ENCODE measurements around the gene SARM1. TPM values are rescaled to one million over a fixed set of nuclear protein-coding genes. Genes with fewer than 3 reads are reported as not detected.

SARM1 gene
- total RNA-seq, 1 donor from 2014 or later = 12.8 TPM

DNA sequence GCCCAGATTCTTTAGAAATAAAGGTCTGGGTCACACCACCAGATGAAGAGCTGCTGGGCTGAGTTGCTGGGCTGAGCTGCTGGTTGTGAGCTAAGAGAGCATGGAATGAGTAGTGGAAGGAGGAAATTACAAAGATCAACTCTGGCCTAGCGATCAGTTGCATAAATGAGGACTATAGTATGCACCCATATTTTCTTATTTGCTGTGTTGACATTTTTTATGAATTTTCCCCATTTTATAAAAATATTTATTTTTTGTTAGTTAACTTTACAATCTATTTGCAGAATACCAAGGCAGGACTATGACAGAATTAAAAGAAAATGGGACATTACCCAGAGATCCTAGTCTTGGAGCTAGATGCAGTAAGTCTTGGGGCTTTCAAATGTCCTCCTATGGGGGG lies 78.4 kb downstream of the SARM1 start:
- Histone ChIP-seq H2AFZ (ENCODE audit: low read depth, low read length) (no peak overlapping the region), H3K36me3 (ENCODE audit: insufficient read depth, low read length) (no peaks in the 10 kb centered on the region), H3K9me3 (ENCODE audit: insufficient read depth, low read depth, low read length) (no peaks in the 10 kb centered on the region), H3K4me1 (ENCODE audit: insufficient read depth, low read length) (no peaks in the 10 kb centered on the region), H3K4me2 (ENCODE audit: low read length) (no peak overlapping the region), H3K27me3 (ENCODE audit: insufficient read depth, low read length) (no peaks in the 10 kb centered on the region), H3K27ac (ENCODE audit: low read depth, low read length) (no peak overlapping the region), H3K9ac (ENCODE audit: low read length) (no peak overlapping the region), H3K4me3 (ENCODE audit: insufficient read depth, low read depth, low read length) (no peak overlapping the region), H4K20me1 (ENCODE audit: insufficient read depth, low read length) (no peaks in the 10 kb centered on the region), H3K79me2 (ENCODE audit: insufficient read depth, low read length) (no peaks in the 10 kb centered on the region)
- peaks cover 16% of the 10 kb centered on the region for H3K27me3 Mint-ChIP-seq (ENCODE audit: low read depth, unreplicated experiment)
- TF ChIP-seq, protein P1, sequence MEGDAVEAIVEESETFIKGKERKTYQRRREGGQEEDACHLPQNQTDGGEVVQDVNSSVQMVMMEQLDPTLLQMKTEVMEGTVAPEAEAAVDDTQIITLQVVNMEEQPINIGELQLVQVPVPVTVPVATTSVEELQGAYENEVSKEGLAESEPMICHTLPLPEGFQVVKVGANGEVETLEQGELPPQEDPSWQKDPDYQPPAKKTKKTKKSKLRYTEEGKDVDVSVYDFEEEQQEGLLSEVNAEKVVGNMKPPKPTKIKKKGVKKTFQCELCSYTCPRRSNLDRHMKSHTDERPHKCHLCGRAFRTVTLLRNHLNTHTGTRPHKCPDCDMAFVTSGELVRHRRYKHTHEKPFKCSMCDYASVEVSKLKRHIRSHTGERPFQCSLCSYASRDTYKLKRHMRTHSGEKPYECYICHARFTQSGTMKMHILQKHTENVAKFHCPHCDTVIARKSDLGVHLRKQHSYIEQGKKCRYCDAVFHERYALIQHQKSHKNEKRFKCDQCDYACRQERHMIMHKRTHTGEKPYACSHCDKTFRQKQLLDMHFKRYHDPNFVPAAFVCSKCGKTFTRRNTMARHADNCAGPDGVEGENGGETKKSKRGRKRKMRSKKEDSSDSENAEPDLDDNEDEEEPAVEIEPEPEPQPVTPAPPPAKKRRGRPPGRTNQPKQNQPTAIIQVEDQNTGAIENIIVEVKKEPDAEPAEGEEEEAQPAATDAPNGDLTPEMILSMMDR (IDR thresholded peaks at IDR 0.05; ENCODE audit: insufficient read depth, low read depth, low read length) = no peak
- TF ChIP-seq EZH2 (IDR thresholded peaks at IDR 0.05; ENCODE audit: insufficient read depth, low read length) = no peak
- H3K36me3 Mint-ChIP-seq (ENCODE audit: low read depth, unreplicated experiment) = no peaks in the 10 kb centered on the region
- H3K27ac Mint-ChIP-seq (ENCODE audit: unreplicated experiment) = no peak overlapping the region
- H3K4me3 Mint-ChIP-seq (ENCODE audit: unreplicated experiment) = no peak overlapping the region
- H3K9me3 Mint-ChIP-seq (ENCODE audit: unreplicated experiment) = peaks cover 6% of the 10 kb centered on the region
- H3K4me1 Mint-ChIP-seq (ENCODE audit: low read depth, unreplicated experiment) = no peaks in the 10 kb centered on the region
- FAIRE-seq = no peak
- no peak for DNase-seq (ENCODE audit: low read depth)

Small RNA genes within 50 kb of the gene (microRNA-seq; reads per million reads assigned to microRNA genes)
- gene MIR4723 = 3.0 reads per million, percentile 6 among the genes with 10 or more reads in this experiment

Other genes starting within 250 kb of the SARM1 start
- 13.4 and 20.4 TPM in 2 replicates for gene TMEM97, start 52.5 kb upstream of the SARM1 start, total RNA-seq
- 69.9 and 70.4 TPM in 2 replicates for gene IFT20, start 36.2 kb upstream of the SARM1 start, total RNA-seq
- gene TNFAIP1, start 35.9 kb upstream of the SARM1 start, total RNA-seq = 87.0 and 100 TPM in 2 replicates
- 78.6 and 79.1 TPM in 2 replicates for gene POLDIP2, start 14.2 kb upstream of the SARM1 start, total RNA-seq
- not detected in 2 replicates for gene SEBOX, start 6.5 kb upstream of the SARM1 start, total RNA-seq
- 1.4 and 2.7 TPM in 2 replicates for gene VTN, start 1.4 kb upstream of the SARM1 start, total RNA-seq
- 7.4 and 7.9 TPM in 2 replicates for gene SLC46A1, start 34.5 kb downstream of the SARM1 start, total RNA-seq
- gene SLC13A2, start 102.0 kb downstream of the SARM1 start, total RNA-seq = not detected in 2 replicates
- gene FOXN1, start 134.7 kb downstream of the SARM1 start, total RNA-seq = not detected in 2 replicates
- gene UNC119, start 180.9 kb downstream of the SARM1 start, total RNA-seq = 23.1 and 27.7 TPM in 2 replicates
- gene PIGS, start 199.8 kb downstream of the SARM1 start, total RNA-seq = 71.5 and 88.2 TPM in 2 replicates
- 10.3 and 11.7 TPM in 2 replicates for gene ALDOC, start 205.2 kb downstream of the SARM1 start, total RNA-seq
- gene SPAG5, start 227.3 kb downstream of the SARM1 start, total RNA-seq = 7.0 and 8.7 TPM in 2 replicates
- gene RSKR, start 242.5 kb downstream of the SARM1 start, total RNA-seq = 10.4 and 13.5 TPM in 2 replicates

All from astrocyte (in vitro differentiated cells and primary cell).